HFF-Myc (cell line): Measurements from ENCODE around the gene KATNB1.
"Not testable (repeated sequence)": the region's sequence is repeated elsewhere in the genome, so short reads cannot be mapped to it uniquely, and the experiment has no call there.

Experiments used
- DNase-seq: peaks from one replicate; pipeline ENCODE4 v3.0.0-alpha.2; 2011; ENCODE audit warnings: low read depth; ENCODE audit errors: extremely low read depth
- H3K4me3 ChIP-seq: replicated peaks from 2 replicates; pipeline ENCODE4 v1.5.1; 2011; ENCODE audit warnings: low read depth, mild to moderate bottlenecking, control low read depth, low read length
- CTCF ChIP-seq: IDR thresholded peaks from 2 replicates; pipeline ENCODE4 v1.5.1; 2012; ENCODE audit warnings: mild to moderate bottlenecking, low read depth, low read length, control low read depth; ENCODE audit errors: missing control alignments

Gene KATNB1

GRCh38 chr16:57771141-57771785, 35.7 kb downstream of the KATNB1 start:
- no peak for DNase-seq
- H3K4me3 ChIP-seq = no peak overlapping the region
- TF ChIP-seq CTCF = no peak

GRCh38 chr16:57773019-57773418, 37.4 kb downstream of the KATNB1 start:
- TF ChIP-seq CTCF = no peak
- H3K4me3 ChIP-seq = no peak overlapping the region
- DNase-seq = no peak

- H3K4me3 ChIP-seq = no peak overlapping the region
- no peak for DNase-seq
- TF ChIP-seq CTCF = no peak
Measured at GRCh38 chr16:57773655-57774295, 38.2 kb downstream of the KATNB1 start.

GRCh38 chr16:57774705-57775285, 39.2 kb downstream of the KATNB1 start:
- no peak for TF ChIP-seq CTCF
- DNase-seq = no peak
- H3K4me3 ChIP-seq = no peak overlapping the region

- TF ChIP-seq CTCF = peak; percentile 14
- no peak for DNase-seq
- no peak overlapping the region for H3K4me3 ChIP-seq
Measured at GRCh38 chr16:57775661-57776469, 40.3 kb downstream of the KATNB1 start.

GRCh38 chr16:57778658-57779057, 43.1 kb downstream of the KATNB1 start:
- TF ChIP-seq CTCF = no peak
- no peak for DNase-seq
- no peak overlapping the region for H3K4me3 ChIP-seq

- not testable (repeated sequence) for DNase-seq, H3K4me3 ChIP-seq
Measured at GRCh38 chr16:57779836-57780235, 44.3 kb downstream of the KATNB1 start.
